Measurements from ENCODE around the gene PEG3. TPM values are rescaled to one million over a fixed set of nuclear protein-coding genes. Genes with fewer than 3 reads are reported as not detected.

Gene PEG3
- total and polyA plus RNA-seq, 2 of the 13 experiments (the other 11 are each of a cell fraction or from before 2014, with no cell fraction given): 217 to 394 TPM

DNA sequence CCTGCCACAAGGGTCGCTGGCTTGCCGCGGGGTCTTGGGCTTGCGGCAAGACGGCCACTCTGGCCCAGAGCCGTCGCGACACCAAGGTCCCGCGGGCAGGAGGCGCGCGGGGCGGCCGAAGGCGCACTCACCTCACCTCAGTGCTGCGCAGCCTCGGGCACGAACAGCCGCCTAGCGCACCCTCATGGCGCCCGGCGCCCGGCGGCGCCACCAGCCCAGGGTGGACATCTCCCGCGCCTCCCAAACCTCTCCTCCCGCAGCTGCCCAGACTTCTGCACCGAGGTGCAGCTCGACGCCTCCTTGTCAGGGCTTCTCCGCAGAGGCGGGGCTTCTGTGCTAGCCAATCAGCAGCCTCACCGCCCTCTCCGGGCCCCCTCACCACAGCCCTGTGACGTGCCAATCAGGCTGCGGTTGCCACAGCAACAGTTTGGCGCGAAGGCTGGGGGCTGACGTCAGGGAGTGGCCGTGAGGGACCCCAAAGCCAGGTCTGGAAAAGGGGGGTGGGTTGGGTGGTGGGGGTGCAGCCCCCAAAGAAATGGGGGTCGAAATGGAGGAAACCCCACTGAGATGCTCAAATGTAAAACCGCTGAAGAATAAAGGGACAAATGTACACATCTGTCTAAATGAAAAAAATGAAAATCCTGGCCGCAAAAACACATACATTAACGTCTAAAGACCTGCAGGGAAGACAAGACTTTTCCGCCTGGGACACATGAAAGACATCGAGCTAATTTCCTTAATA lies at the start of gene PEG3, which contains the start of gene ZIM2 (continued):
- TF ChIP-seq, protein P1, sequence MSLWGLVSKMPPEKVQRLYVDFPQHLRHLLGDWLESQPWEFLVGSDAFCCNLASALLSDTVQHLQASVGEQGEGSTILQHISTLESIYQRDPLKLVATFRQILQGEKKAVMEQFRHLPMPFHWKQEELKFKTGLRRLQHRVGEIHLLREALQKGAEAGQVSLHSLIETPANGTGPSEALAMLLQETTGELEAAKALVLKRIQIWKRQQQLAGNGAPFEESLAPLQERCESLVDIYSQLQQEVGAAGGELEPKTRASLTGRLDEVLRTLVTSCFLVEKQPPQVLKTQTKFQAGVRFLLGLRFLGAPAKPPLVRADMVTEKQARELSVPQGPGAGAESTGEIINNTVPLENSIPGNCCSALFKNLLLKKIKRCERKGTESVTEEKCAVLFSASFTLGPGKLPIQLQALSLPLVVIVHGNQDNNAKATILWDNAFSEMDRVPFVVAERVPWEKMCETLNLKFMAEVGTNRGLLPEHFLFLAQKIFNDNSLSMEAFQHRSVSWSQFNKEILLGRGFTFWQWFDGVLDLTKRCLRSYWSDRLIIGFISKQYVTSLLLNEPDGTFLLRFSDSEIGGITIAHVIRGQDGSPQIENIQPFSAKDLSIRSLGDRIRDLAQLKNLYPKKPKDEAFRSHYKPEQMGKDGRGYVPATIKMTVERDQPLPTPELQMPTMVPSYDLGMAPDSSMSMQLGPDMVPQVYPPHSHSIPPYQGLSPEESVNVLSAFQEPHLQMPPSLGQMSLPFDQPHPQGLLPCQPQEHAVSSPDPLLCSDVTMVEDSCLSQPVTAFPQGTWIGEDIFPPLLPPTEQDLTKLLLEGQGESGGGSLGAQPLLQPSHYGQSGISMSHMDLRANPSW (CRISPR knock-in tag; IDR thresholded peaks at IDR 0.05; ENCODE audit: borderline replicate concordance): no peak
- TF ChIP-seq PRPF4 (IDR thresholded peaks at IDR 0.05; ENCODE audit: low read depth, low read length, poor library complexity, severe bottlenecking) (no peak), ZNF558 (CRISPR knock-in tag; IDR thresholded peaks at IDR 0.05; ENCODE audit: borderline replicate concordance) (0 out of 2 replicates have a peak, but pooled peaks have one; percentile 40), ZNF317 (CRISPR knock-in tag; IDR thresholded peaks at IDR 0.05) (no peak), TEAD2 (CRISPR knock-in tag; IDR thresholded peaks at IDR 0.05) (no peak), TMF1 (CRISPR knock-in tag; IDR thresholded peaks at IDR 0.05; ENCODE audit: low read depth) (no peak; the same call in 1 of the 2 replicates), ZNF432 (CRISPR knock-in tag; IDR thresholded peaks at IDR 0.05; ENCODE audit: borderline replicate concordance) (no peak), NR3C1 (CRISPR knock-in tag; IDR thresholded peaks at IDR 0.05) (no peak), JARID2 (CRISPR knock-in tag; IDR thresholded peaks at IDR 0.05; ENCODE audit: insufficient replicate concordance) (no peak), ISL2 (CRISPR knock-in tag; IDR thresholded peaks at IDR 0.05) (no peak), ZNF121 (CRISPR knock-in tag; IDR thresholded peaks at IDR 0.05) (no peak), HCFC1 (IDR thresholded peaks at IDR 0.05; ENCODE audit: low read depth, low read length) (no peak), RFXANK (CRISPR knock-in tag; IDR thresholded peaks at IDR 0.05) (no peak), ZNF234 (CRISPR knock-in tag; conservative IDR thresholded peaks at IDR 0.05) (no peak)
- TF ChIP-seq, protein P2, sequence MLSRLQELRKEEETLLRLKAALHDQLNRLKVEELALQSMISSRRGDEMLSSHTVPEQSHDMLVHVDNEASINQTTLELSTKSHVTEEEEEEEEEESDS (CRISPR knock-in tag; IDR thresholded peaks at IDR 0.05; ENCODE audit: borderline replicate concordance): no peak
- TF ChIP-seq, protein P3, sequence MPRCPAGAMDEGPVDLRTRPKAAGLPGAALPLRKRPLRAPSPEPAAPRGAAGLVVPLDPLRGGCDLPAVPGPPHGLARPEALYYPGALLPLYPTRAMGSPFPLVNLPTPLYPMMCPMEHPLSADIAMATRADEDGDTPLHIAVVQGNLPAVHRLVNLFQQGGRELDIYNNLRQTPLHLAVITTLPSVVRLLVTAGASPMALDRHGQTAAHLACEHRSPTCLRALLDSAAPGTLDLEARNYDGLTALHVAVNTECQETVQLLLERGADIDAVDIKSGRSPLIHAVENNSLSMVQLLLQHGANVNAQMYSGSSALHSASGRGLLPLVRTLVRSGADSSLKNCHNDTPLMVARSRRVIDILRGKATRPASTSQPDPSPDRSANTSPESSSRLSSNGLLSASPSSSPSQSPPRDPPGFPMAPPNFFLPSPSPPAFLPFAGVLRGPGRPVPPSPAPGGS (CRISPR knock-in tag; IDR thresholded peaks at IDR 0.05): no peak
- TF ChIP-seq, protein P4, sequence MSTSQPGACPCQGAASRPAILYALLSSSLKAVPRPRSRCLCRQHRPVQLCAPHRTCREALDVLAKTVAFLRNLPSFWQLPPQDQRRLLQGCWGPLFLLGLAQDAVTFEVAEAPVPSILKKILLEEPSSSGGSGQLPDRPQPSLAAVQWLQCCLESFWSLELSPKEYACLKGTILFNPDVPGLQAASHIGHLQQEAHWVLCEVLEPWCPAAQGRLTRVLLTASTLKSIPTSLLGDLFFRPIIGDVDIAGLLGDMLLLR (CRISPR knock-in tag; IDR thresholded peaks at IDR 0.05): 0 out of 2 replicates have a peak, but pooled peaks have one; percentile 52
- TF ChIP-seq, protein P5, sequence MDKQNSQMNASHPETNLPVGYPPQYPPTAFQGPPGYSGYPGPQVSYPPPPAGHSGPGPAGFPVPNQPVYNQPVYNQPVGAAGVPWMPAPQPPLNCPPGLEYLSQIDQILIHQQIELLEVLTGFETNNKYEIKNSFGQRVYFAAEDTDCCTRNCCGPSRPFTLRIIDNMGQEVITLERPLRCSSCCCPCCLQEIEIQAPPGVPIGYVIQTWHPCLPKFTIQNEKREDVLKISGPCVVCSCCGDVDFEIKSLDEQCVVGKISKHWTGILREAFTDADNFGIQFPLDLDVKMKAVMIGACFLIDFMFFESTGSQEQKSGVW (CRISPR knock-in tag; IDR thresholded peaks at IDR 0.05; ENCODE audit: borderline replicate concordance): no peak; the same call in 1 of the 2 replicates
- TF ChIP-seq, protein P6, sequence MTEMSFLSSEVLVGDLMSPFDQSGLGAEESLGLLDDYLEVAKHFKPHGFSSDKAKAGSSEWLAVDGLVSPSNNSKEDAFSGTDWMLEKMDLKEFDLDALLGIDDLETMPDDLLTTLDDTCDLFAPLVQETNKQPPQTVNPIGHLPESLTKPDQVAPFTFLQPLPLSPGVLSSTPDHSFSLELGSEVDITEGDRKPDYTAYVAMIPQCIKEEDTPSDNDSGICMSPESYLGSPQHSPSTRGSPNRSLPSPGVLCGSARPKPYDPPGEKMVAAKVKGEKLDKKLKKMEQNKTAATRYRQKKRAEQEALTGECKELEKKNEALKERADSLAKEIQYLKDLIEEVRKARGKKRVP (CRISPR knock-in tag; IDR thresholded peaks at IDR 0.05): 0 out of 4 replicates have a peak, but pooled peaks of 1 of the 2 experiments have one; percentile 16

All from HepG2 (cell line).